HepG2 (cell line): Measurements from ENCODE around the gene MATR3. TPM values are rescaled to one million over a fixed set of nuclear protein-coding genes. Genes with fewer than 3 reads are reported as not detected.

Experiments
- AGO1 ChIP-seq: fragments of 200-400 bp; formaldehyde crosslinking; IDR thresholded peaks from 2 replicates; pipeline ENCODE4 v1.6.1; 2017; ENCODE audit warnings: mild to moderate bottlenecking, low read depth, low read length, moderate library complexity; ENCODE audit not compliant: poor library complexity, severe bottlenecking
- ARID2 ChIP-seq: sonication (generic); formaldehyde crosslinking; IDR thresholded peaks from 2 replicates; pipeline ENCODE4 v1.8.1; 2022; ENCODE audit warnings: mild to moderate bottlenecking, missing genetic modification reagents, borderline replicate concordance
- ATAD3A ChIP-seq: sonication (generic); formaldehyde crosslinking; IDR thresholded peaks from 2 replicates; pipeline ENCODE4 v1.4.0; 2020; ENCODE audit warnings: missing genetic modification reagents
- ATM ChIP-seq: fragments of 450-650 bp; IDR thresholded peaks from 2 replicates; pipeline ENCODE4 v1.7.1; 2017; ENCODE audit warnings: mild to moderate bottlenecking, borderline replicate concordance
- CAMTA2 ChIP-seq: sonication (generic); formaldehyde crosslinking; IDR thresholded peaks from 2 replicates; pipeline ENCODE4 v1.4.0; 2020; ENCODE audit warnings: mild to moderate bottlenecking, missing genetic modification reagents, borderline replicate concordance
- CBFB ChIP-seq: sonication (generic); formaldehyde crosslinking; IDR thresholded peaks from 2 replicates; pipeline ENCODE4 v1.4.0; 2020; ENCODE audit warnings: missing genetic modification reagents
- EEA1 ChIP-seq: sonication (generic); formaldehyde crosslinking; IDR thresholded peaks from 2 replicates; pipeline ENCODE4 v1.5.1; 2020; ENCODE audit warnings: mild to moderate bottlenecking, missing genetic modification reagents, borderline replicate concordance
- ETV5 ChIP-seq: IDR thresholded peaks from 2 replicates; pipeline ENCODE4 v1.6.1; 2018; ENCODE audit warnings: missing biosample characterization, missing genetic modification reagents, inconsistent platforms, borderline replicate concordance
- GABPB1 ChIP-seq: IDR thresholded peaks from 2 replicates; pipeline ENCODE4 v1.6.1; 2016; ENCODE audit warnings: mild to moderate bottlenecking, missing genetic modification reagents, moderate library complexity, missing compliant biosample characterization
- KMT2A ChIP-seq: sonication (generic); formaldehyde crosslinking; IDR thresholded peaks from 2 replicates; pipeline ENCODE4 v1.4.0; 2020; ENCODE audit warnings: missing genetic modification reagents
- LRRFIP1 ChIP-seq: sonication (generic); formaldehyde crosslinking; conservative IDR thresholded peaks from 2 replicates; pipeline ENCODE4 v1.4.0; 2020; ENCODE audit warnings: missing genetic modification reagents
- POLR2AphosphoS2 ChIP-seq: IDR thresholded peaks from 2 replicates; pipeline ENCODE4 v1.6.1; 2011; ENCODE audit warnings: low read depth, low read length, improper control_type of control experiment
- RFX5 ChIP-seq: IDR thresholded peaks from 2 replicates; pipeline ENCODE4 v1.6.1; 2011; ENCODE audit warnings: low read depth, low read length, improper control_type of control experiment
- SMC3 ChIP-seq: IDR thresholded peaks from 2 replicates; pipeline ENCODE4 v1.6.1; 2011; ENCODE audit warnings: low read length, improper control_type of control experiment
- SOX5 ChIP-seq: IDR thresholded peaks from 2 replicates; pipeline ENCODE4 v1.6.1; 2016; ENCODE audit warnings: borderline replicate concordance
- SP4 ChIP-seq: sonication (generic); formaldehyde crosslinking; IDR thresholded peaks from 2 replicates; pipeline ENCODE4 v1.8.1; 2023; ENCODE audit warnings: mild to moderate bottlenecking, missing genetic modification reagents
- SPEN ChIP-seq: sonication (generic); formaldehyde crosslinking; IDR thresholded peaks from 2 replicates; pipeline ENCODE4 v1.5.1; 2020; ENCODE audit warnings: low read depth, mild to moderate bottlenecking, missing genetic modification reagents
- TBX2 ChIP-seq: sonication (generic); formaldehyde crosslinking; IDR thresholded peaks from 2 replicates; pipeline ENCODE4 v1.5.0; 2020; ENCODE audit warnings: missing genetic modification reagents, mild to moderate bottlenecking, borderline replicate concordance
- U2AF1 ChIP-seq: fragments of 200-400 bp; formaldehyde crosslinking; optimal IDR thresholded peaks from 2 replicates; pipeline ENCODE3; 2017; ENCODE audit warnings: mild to moderate bottlenecking, low read depth, low read length
- USF2 ChIP-seq, 2 experiments: sonication (generic) in 1 of 2; formaldehyde crosslinking in 1 of 2; IDR thresholded peaks; 2 replicates each; pipeline versions ENCODE4 v1.5.1 to v1.6.1; 2011 to 2020; ENCODE audit warnings: borderline replicate concordance in 1 of 2, low read depth in 1 of 2, low read length in 1 of 2, mild to moderate bottlenecking in 1 of 2, missing genetic modification reagents in 1 of 2, moderate library complexity in 1 of 2
- ZFP62 ChIP-seq: sonication (generic); formaldehyde crosslinking; IDR thresholded peaks from 2 replicates; pipeline ENCODE4 v1.4.0; 2020; ENCODE audit warnings: missing genetic modification reagents
- ZKSCAN5 ChIP-seq: sonication (generic); formaldehyde crosslinking; IDR thresholded peaks from 2 replicates; pipeline ENCODE4 v1.5.1; 2020; ENCODE audit warnings: mild to moderate bottlenecking, missing genetic modification reagents
- ZNF124 ChIP-seq: sonication (generic); formaldehyde crosslinking; IDR thresholded peaks from 2 replicates; pipeline ENCODE4 v1.4.0; 2020; ENCODE audit warnings: missing genetic modification reagents
- ZNF136 ChIP-seq: sonication (generic); formaldehyde crosslinking; IDR thresholded peaks from 2 replicates; pipeline ENCODE4 v1.8.1; 2022; ENCODE audit warnings: low read depth, mild to moderate bottlenecking, moderate library complexity, missing genetic modification reagents
- ZNF17 ChIP-seq: sonication (generic); formaldehyde crosslinking; IDR thresholded peaks from 2 replicates; pipeline ENCODE4 v1.5.0; 2020; ENCODE audit warnings: mild to moderate bottlenecking, missing genetic modification reagents
- ZNF33B ChIP-seq: sonication (generic); formaldehyde crosslinking; IDR thresholded peaks from 2 replicates; pipeline ENCODE4 v1.5.1; 2020; ENCODE audit warnings: mild to moderate bottlenecking, missing genetic modification reagents
- ZNF441 ChIP-seq: sonication (generic); formaldehyde crosslinking; IDR thresholded peaks from 2 replicates; pipeline ENCODE4 v1.7.0; 2021; ENCODE audit warnings: missing genetic modification reagents, borderline replicate concordance
- ZNF501 ChIP-seq: sonication (generic); formaldehyde crosslinking; IDR thresholded peaks from 2 replicates; pipeline ENCODE4 v1.5.1; 2020; ENCODE audit warnings: mild to moderate bottlenecking, moderate library complexity, missing genetic modification reagents
- ZNF788 ChIP-seq: sonication (generic); formaldehyde crosslinking; IDR thresholded peaks from 2 replicates; pipeline ENCODE4 v1.5.0; 2020; ENCODE audit warnings: mild to moderate bottlenecking, missing genetic modification reagents, borderline replicate concordance
- polyA plus RNA-seq, 8 experiments: library from polyadenylated mRNA; depleted of rRNA in 3 of 8; stranded (reverse) in 7 of 8; unstranded in 1 of 8; fragments of >200 nt; fragmentation: Illumina TruSeq in 4 of 8; extraction: Trizol in 4 of 8; gene quantifications; 2 replicates each; pipeline versions ENCODE4 v1.2.1 to v1.2.3, GENCODE V29; 2011 to 2016; ENCODE audit warnings: low read depth in 4 of 8, missing spikeins in 1 of 8, mixed read lengths in 1 of 8; ENCODE audit not compliant: insufficient read depth in 1 of 8
- total RNA-seq, 5 experiments: library from RNA; depleted of rRNA; stranded (reverse); fragments of >200 nt; fragmentation: Illumina TruSeq; extraction: Trizol; gene quantifications; 2 replicates each; pipeline ENCODE4 v1.2.3, GENCODE V29; 2016; ENCODE audit warnings: low read depth in 1 of 5

The MATR3 gene
- total and polyA plus RNA-seq, 2 of the 13 experiments (the other 11 are each of a cell fraction or from before 2014, with no cell fraction given) = 94.2 to 341 TPM

DNA sequence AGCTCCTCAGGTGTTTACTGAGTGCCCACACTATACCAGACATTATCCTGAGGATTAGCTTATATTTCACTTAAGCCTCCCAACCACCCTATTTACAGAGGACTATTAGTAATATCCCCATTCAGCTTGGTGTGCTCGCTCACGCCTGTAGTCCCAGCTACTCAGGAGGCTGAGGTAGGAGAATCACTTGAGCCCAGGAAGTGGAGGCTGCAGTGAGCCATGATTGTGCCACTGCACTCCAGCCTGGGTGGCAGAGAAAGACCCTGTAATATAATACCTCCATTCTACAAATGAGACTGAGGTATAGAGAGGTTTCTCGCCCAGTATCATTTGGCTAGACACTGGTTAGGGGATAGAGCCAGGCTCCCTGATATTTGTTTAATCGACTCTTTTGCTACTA, 18.0 kb upstream of the MATR3 start (continued):
- TF ChIP-seq ZNF501 (CRISPR knock-in tag) = peak; percentile 50; the same call in 1 of the 2 replicates
- TF ChIP-seq ATM = no peak
- TF ChIP-seq ZFP62 (CRISPR knock-in tag) = no peak
- no peak for TF ChIP-seq ZNF441 (CRISPR knock-in tag)
- 0 out of 2 replicates have a peak, but pooled peaks have one; percentile 60 for TF ChIP-seq ARID2 (CRISPR knock-in tag)
- TF ChIP-seq SOX5 (CRISPR knock-in tag) = no peak
- no peak for TF ChIP-seq POLR2AphosphoS2
- TF ChIP-seq ZNF17 (CRISPR knock-in tag) = no peak
- no peak for TF ChIP-seq ETV5 (CRISPR knock-in tag)
- no peak for TF ChIP-seq SP4 (CRISPR knock-in tag)
- TF ChIP-seq USF2 (IDR thresholded peaks at IDR 0.05; ENCODE audit: low read depth, low read length) = no peak
- TF ChIP-seq USF2 (CRISPR knock-in tag; IDR thresholded peaks at IDR 0.05; ENCODE audit: borderline replicate concordance) = no peak
- TF ChIP-seq ZNF124 (CRISPR knock-in tag) = peak; percentile 13; the same call in 1 of the 2 replicates
- no peak for TF ChIP-seq ATAD3A
- TF ChIP-seq ZNF136 = no peak
- no peak for TF ChIP-seq ZNF33B (CRISPR knock-in tag)
- TF ChIP-seq LRRFIP1 (CRISPR knock-in tag) = no peak
- no peak for TF ChIP-seq ZKSCAN5
- TF ChIP-seq RFX5 = no peak
- TF ChIP-seq U2AF1 = no peak
- TF ChIP-seq TBX2 (CRISPR knock-in tag) = peak; percentile 42; the same call in 1 of the 2 replicates
- TF ChIP-seq GABPB1 (CRISPR knock-in tag) = no peak
- 0 out of 2 replicates have a peak, but pooled peaks have one; percentile 24 for TF ChIP-seq ZNF788
- TF ChIP-seq CBFB = no peak
- peak; percentile 63; the same call in 1 of the 2 replicates for TF ChIP-seq KMT2A (CRISPR knock-in tag)
- TF ChIP-seq SMC3 = no peak
- TF ChIP-seq SPEN = no peak
- TF ChIP-seq CAMTA2 (CRISPR knock-in tag) = no peak
- no peak for TF ChIP-seq AGO1
- TF ChIP-seq EEA1 (CRISPR knock-in tag) = no peak
